ENCODE data around the gene BABAM2.

DNA sequence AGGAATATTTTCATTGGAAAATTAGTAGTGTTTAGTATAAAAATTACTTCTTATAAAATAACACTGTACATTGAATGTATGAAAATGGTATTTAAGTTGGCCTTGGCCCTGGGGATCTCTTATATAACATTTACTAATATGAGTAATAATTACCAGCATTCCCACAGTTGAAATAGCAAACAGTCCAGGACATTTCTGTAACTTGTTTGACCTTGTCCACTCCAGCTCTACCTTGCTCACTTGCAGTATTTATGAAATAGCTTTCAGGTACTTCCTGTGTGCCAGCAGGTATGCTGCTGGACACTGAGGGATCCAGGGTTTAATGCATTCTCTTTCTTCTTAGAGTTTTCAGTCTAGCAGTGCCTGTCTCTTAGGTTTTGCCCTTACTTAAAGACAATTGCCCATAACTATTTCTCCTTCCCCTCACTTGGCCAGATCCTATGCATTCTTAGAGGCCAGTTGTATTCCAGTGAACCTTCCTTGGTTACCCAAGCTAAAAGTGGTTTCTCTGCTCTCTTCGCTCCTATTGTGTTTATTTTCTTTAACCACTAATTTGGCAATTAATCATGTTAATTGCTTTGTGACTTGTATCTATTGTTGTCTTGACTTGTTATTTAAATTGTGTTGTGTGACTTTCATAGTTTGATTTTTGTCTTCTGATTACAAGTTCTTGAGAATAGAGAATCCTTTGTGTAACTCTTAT, 25.9 kb downstream of the BABAM2 start:
- no peak for TF ChIP-seq POLR2AphosphoS5 (IDR thresholded peaks at IDR 0.05)
- TF ChIP-seq, protein P1, sequence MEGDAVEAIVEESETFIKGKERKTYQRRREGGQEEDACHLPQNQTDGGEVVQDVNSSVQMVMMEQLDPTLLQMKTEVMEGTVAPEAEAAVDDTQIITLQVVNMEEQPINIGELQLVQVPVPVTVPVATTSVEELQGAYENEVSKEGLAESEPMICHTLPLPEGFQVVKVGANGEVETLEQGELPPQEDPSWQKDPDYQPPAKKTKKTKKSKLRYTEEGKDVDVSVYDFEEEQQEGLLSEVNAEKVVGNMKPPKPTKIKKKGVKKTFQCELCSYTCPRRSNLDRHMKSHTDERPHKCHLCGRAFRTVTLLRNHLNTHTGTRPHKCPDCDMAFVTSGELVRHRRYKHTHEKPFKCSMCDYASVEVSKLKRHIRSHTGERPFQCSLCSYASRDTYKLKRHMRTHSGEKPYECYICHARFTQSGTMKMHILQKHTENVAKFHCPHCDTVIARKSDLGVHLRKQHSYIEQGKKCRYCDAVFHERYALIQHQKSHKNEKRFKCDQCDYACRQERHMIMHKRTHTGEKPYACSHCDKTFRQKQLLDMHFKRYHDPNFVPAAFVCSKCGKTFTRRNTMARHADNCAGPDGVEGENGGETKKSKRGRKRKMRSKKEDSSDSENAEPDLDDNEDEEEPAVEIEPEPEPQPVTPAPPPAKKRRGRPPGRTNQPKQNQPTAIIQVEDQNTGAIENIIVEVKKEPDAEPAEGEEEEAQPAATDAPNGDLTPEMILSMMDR (IDR thresholded peaks at IDR 0.05): no peak

All from sigmoid colon (tissue), 4 donors.